Neural cell (in vitro differentiated cells): Measurements from ENCODE around the gene COQ7. TPM values are rescaled to one million over a fixed set of nuclear protein-coding genes. Genes with fewer than 3 reads are reported as not detected.

Experiments used
- H2AFZ ChIP-seq: fragments of 200-600, 300-800 bp; sonication (generic), shearing (Covaris generic); 2 replicates; pipeline ENCODE4 v1.6.0; 2014; ENCODE audit warnings: low read depth, mild to moderate bottlenecking, antibody characterized with exemption, low read length, moderate library complexity
- H3F3A ChIP-seq: fragments of 200-600 bp; shearing (Covaris generic); 2 replicates; pipeline ENCODE4 v1.6.1; 2016; ENCODE audit warnings: mild to moderate bottlenecking, moderate library complexity, mixed read lengths, antibody characterized with exemption, low read length; ENCODE audit not compliant: insufficient read depth, poor library complexity, severe bottlenecking
- H3K27ac ChIP-seq: fragments of 200-600, 300-800 bp; sonication (generic), shearing (Covaris generic); 2 replicates; pipeline ENCODE4 v1.5.1; 2014; ENCODE audit warnings: mild to moderate bottlenecking, low read length, moderate library complexity
- H3K27me3 ChIP-seq: fragments of 300-800, 200-600 bp; sonication (generic), shearing (Covaris generic); 2 replicates; pipeline ENCODE4 v1.6.0; 2014; ENCODE audit warnings: mild to moderate bottlenecking, low read depth, low read length, moderate library complexity; ENCODE audit not compliant: insufficient read depth
- H3K36me3 ChIP-seq: fragments of 300-800, 200-600 bp; sonication (generic), shearing (Covaris generic); 2 replicates; pipeline ENCODE4 v1.5.1; 2014; ENCODE audit warnings: mild to moderate bottlenecking, antibody characterized with exemption, low read length, moderate library complexity; ENCODE audit not compliant: insufficient read depth
- H3K4me2 ChIP-seq: fragments of 300-800, 200-600 bp; sonication (generic), shearing (Covaris generic); 2 replicates; pipeline ENCODE4 v1.6.0; 2014; ENCODE audit warnings: mild to moderate bottlenecking, low read length
- H3K4me3 ChIP-seq: fragments of 300-800, 200-600 bp; sonication (generic), shearing (Covaris generic); 2 replicates; pipeline ENCODE4 v1.5.1; 2014; ENCODE audit warnings: mild to moderate bottlenecking, low read length, moderate library complexity
- H3K79me2 ChIP-seq: fragments of 200-600 bp; shearing (Covaris generic); replicated peaks from 2 replicates; pipeline ENCODE4 v1.6.0; 2014; ENCODE audit warnings: mild to moderate bottlenecking, low read length, moderate library complexity; ENCODE audit not compliant: insufficient read depth
- H3K9ac ChIP-seq: fragments of 300-800, 200-600 bp; sonication (generic), shearing (Covaris generic); 2 replicates; pipeline ENCODE4 v1.6.1; 2016; ENCODE audit warnings: mild to moderate bottlenecking, low read length, mixed read lengths
- H3K9me2 ChIP-seq: fragments of 200-600 bp; shearing (Covaris generic); 2 replicates; pipeline ENCODE4 v1.6.1; 2016; ENCODE audit warnings: mild to moderate bottlenecking, low read length, mixed read lengths; ENCODE audit not compliant: insufficient read depth
- H3K9me3 ChIP-seq: fragments of 200-600, 300-800 bp; sonication (generic), shearing (Covaris generic); 2 replicates; pipeline ENCODE4 v1.6.1; 2016; ENCODE audit warnings: mild to moderate bottlenecking, mixed run types, low read length, moderate library complexity, mixed read lengths
- H4K20me1 ChIP-seq: fragments of 200-600 bp; shearing (Covaris generic); 2 replicates; pipeline ENCODE4 v1.6.1; 2016; ENCODE audit warnings: mild to moderate bottlenecking, mixed run types; ENCODE audit not compliant: insufficient read depth
- EP300 ChIP-seq: fragments of 450-650 bp; conservative IDR thresholded peaks from 2 replicates; pipeline ENCODE4 v1.6.1; 2014; ENCODE audit warnings: antibody characterized with exemption, mild to moderate bottlenecking, moderate library complexity; ENCODE audit not compliant: poor library complexity, severe bottlenecking
- EZH2 ChIP-seq: fragments of 200-600, 300-800 bp; shearing (Covaris generic), sonication (generic); IDR thresholded peaks from 2 replicates; pipeline ENCODE4 v1.6.1; 2014; ENCODE audit warnings: antibody characterized with exemption, low read length, borderline replicate concordance, mild to moderate bottlenecking; ENCODE audit not compliant: insufficient read depth, poor library complexity, severe bottlenecking
- MXI1 ChIP-seq: fragments of 450-650 bp; conservative IDR thresholded peaks from 2 replicates; pipeline ENCODE4 v1.6.1; 2014; ENCODE audit warnings: antibody characterized with exemption, mild to moderate bottlenecking; ENCODE audit not compliant: poor library complexity, severe bottlenecking
- POLR2AphosphoS5 ChIP-seq: IDR thresholded peaks from 2 replicates; pipeline ENCODE4 v1.6.1; 2012
- RAD21 ChIP-seq: fragments of 450-650 bp; conservative IDR thresholded peaks from 2 replicates; pipeline ENCODE4 v1.6.1; 2014; ENCODE audit warnings: antibody characterized with exemption, mild to moderate bottlenecking, moderate library complexity
- SMC3 ChIP-seq: fragments of 450-650 bp; conservative IDR thresholded peaks from 2 replicates; pipeline ENCODE4 v1.6.1; 2014; ENCODE audit warnings: antibody characterized with exemption, mild to moderate bottlenecking, moderate library complexity; ENCODE audit not compliant: poor library complexity
- TAF1 ChIP-seq: IDR thresholded peaks from 2 replicates; pipeline ENCODE4 v1.6.1; 2012; ENCODE audit warnings: low read depth
- polyA plus RNA-seq: library from polyadenylated mRNA; depleted of rRNA; stranded (reverse); fragments of >200 nt; gene quantifications from 2 replicates; pipeline ENCODE4 v1.2.3, GENCODE V29; 2014
- TF ChIP-seq, protein P1 (sequence below): IDR thresholded peaks from 2 replicates; pipeline ENCODE4 v1.6.1; 2012; ENCODE audit warnings: borderline replicate concordance
- TF ChIP-seq, protein P2 (sequence below): fragments of 450-650 bp; IDR thresholded peaks from 2 replicates; pipeline ENCODE4 v1.5.1; 2014; ENCODE audit warnings: antibody characterized with exemption, mild to moderate bottlenecking, moderate library complexity; ENCODE audit not compliant: poor library complexity, severe bottlenecking

Gene COQ7
- polyA plus RNA-seq, 1 donor from 2014 or later, result 38.5 TPM

DNA sequence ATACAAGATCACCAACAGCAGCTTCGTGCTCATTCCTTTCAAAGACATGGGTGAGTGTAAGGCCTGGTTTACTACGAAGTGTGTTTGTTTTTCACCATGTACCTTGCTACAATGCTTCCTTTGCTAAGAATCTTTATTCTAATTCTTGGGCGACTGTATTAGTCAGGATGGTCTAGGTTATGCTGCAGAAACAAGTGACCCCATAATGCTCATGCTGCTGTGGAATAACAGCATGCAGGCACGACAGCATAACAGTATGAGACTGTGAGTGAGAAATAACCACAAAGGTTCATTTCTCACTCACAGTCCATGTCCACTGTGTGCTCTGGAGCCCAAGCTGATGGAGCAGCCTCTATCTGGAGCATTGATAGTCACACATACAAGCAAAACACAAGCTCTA lies 45.7 kb upstream of the COQ7 start:
- Histone ChIP-seq H3K9me2 (no peaks in the 10 kb centered on the region), H3K27ac (no peak overlapping the region), H2AFZ (no peak overlapping the region), H3K79me2 (no peaks in the 10 kb centered on the region), H3K36me3 (peaks cover 3% of the 10 kb centered on the region), H3K4me2 (no peak overlapping the region), H3F3A (no peaks in the 10 kb centered on the region), H3K9ac (no peak overlapping the region), H3K9me3 (peaks cover 6% of the 10 kb centered on the region), H4K20me1 (no peaks in the 10 kb centered on the region), H3K27me3 (no peaks in the 10 kb centered on the region), H3K4me3 (no peak overlapping the region)
- no peak for TF ChIP-seq EZH2

DNA sequence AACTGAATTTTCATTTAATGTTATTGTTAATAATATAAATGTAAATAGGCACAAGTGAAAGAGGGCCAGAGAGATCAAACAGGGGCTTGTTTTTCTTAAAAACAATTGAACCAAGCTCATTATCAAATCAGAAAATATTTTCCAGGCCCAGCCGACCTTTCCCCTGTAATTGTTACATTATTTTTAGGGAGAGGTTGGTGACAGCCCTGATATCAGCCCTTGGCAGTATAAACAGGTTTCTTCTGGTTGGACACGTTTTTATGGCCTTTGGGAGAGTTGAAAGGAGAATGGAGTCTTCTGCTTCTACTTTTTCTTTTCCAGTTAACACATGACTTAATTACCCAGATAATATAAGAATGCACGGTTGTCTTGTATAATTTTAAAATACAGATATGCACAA lies 40.0 kb upstream of the COQ7 start:
- H3K36me3 ChIP-seq, result no peaks in the 10 kb centered on the region
- no peaks in the 10 kb centered on the region for H3K9me3 ChIP-seq
- H3K9ac ChIP-seq, result no peak overlapping the region
- H2AFZ ChIP-seq, result no peak overlapping the region
- H3K27me3 ChIP-seq, result no peaks in the 10 kb centered on the region
- H3K4me2 ChIP-seq, result no peak overlapping the region
- no peaks in the 10 kb centered on the region for H3F3A ChIP-seq
- no peak overlapping the region for H3K4me3 ChIP-seq
- H3K79me2 ChIP-seq, result no peaks in the 10 kb centered on the region
- H4K20me1 ChIP-seq, result no peaks in the 10 kb centered on the region
- H3K9me2 ChIP-seq, result no peaks in the 10 kb centered on the region
- H3K27ac ChIP-seq, result no peak overlapping the region
- TF ChIP-seq TAF1 (no peak), EP300 (no peak), SMC3 (no peak), EZH2 (no peak), POLR2AphosphoS5 (no peak), MXI1 (no peak), RAD21 (no peak)
- TF ChIP-seq, protein P1, sequence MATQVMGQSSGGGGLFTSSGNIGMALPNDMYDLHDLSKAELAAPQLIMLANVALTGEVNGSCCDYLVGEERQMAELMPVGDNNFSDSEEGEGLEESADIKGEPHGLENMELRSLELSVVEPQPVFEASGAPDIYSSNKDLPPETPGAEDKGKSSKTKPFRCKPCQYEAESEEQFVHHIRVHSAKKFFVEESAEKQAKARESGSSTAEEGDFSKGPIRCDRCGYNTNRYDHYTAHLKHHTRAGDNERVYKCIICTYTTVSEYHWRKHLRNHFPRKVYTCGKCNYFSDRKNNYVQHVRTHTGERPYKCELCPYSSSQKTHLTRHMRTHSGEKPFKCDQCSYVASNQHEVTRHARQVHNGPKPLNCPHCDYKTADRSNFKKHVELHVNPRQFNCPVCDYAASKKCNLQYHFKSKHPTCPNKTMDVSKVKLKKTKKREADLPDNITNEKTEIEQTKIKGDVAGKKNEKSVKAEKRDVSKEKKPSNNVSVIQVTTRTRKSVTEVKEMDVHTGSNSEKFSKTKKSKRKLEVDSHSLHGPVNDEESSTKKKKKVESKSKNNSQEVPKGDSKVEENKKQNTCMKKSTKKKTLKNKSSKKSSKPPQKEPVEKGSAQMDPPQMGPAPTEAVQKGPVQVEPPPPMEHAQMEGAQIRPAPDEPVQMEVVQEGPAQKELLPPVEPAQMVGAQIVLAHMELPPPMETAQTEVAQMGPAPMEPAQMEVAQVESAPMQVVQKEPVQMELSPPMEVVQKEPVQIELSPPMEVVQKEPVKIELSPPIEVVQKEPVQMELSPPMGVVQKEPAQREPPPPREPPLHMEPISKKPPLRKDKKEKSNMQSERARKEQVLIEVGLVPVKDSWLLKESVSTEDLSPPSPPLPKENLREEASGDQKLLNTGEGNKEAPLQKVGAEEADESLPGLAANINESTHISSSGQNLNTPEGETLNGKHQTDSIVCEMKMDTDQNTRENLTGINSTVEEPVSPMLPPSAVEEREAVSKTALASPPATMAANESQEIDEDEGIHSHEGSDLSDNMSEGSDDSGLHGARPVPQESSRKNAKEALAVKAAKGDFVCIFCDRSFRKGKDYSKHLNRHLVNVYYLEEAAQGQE, result no peak
- TF ChIP-seq, protein P2, sequence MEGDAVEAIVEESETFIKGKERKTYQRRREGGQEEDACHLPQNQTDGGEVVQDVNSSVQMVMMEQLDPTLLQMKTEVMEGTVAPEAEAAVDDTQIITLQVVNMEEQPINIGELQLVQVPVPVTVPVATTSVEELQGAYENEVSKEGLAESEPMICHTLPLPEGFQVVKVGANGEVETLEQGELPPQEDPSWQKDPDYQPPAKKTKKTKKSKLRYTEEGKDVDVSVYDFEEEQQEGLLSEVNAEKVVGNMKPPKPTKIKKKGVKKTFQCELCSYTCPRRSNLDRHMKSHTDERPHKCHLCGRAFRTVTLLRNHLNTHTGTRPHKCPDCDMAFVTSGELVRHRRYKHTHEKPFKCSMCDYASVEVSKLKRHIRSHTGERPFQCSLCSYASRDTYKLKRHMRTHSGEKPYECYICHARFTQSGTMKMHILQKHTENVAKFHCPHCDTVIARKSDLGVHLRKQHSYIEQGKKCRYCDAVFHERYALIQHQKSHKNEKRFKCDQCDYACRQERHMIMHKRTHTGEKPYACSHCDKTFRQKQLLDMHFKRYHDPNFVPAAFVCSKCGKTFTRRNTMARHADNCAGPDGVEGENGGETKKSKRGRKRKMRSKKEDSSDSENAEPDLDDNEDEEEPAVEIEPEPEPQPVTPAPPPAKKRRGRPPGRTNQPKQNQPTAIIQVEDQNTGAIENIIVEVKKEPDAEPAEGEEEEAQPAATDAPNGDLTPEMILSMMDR, result no peak

DNA sequence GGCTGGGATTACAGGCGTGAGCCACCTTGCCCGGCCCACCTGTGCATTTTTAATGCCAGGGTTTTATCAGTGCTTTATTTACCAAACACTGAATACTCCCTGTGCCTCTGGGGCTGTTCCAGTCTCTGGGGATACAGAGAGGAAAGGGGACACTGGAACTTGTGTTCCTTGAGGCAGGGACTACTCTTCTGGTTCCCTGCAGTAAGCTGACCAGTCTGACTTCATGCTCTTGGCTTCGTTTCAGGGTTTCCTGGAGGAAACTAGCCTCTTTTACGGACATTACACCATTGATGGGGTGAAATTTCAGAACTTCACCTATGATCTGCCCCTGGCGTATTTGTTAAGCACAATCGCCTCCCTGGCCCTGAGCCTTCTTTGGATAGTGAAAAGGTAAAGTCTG lies 37.4 kb upstream of the COQ7 start:
- no peaks in the 10 kb centered on the region for H3K79me2 ChIP-seq
- H3K4me2 ChIP-seq, result no peak overlapping the region
- no peaks in the 10 kb centered on the region for H3K36me3 ChIP-seq
- no peaks in the 10 kb centered on the region for H3K9me2 ChIP-seq
- no peaks in the 10 kb centered on the region for H3K27me3 ChIP-seq
- H3K27ac ChIP-seq, result no peak overlapping the region
- H2AFZ ChIP-seq, result no peak overlapping the region
- H3K9ac ChIP-seq, result no peak overlapping the region
- no peaks in the 10 kb centered on the region for H3F3A ChIP-seq
- no peak overlapping the region for H3K4me3 ChIP-seq
- H4K20me1 ChIP-seq, result no peaks in the 10 kb centered on the region
- no peaks in the 10 kb centered on the region for H3K9me3 ChIP-seq
- TF ChIP-seq EP300, result no peak
